ENCODE data around the gene SDK1. TPM values are rescaled to one million over a fixed set of nuclear protein-coding genes. Genes with fewer than 3 reads are reported as not detected.

Gene SDK1
- total and polyA plus RNA-seq, 2 of the 8 experiments (the other 6 are each of a cell fraction or from before 2014, with no cell fraction given): 3.3 to 7.2 TPM

DNA sequence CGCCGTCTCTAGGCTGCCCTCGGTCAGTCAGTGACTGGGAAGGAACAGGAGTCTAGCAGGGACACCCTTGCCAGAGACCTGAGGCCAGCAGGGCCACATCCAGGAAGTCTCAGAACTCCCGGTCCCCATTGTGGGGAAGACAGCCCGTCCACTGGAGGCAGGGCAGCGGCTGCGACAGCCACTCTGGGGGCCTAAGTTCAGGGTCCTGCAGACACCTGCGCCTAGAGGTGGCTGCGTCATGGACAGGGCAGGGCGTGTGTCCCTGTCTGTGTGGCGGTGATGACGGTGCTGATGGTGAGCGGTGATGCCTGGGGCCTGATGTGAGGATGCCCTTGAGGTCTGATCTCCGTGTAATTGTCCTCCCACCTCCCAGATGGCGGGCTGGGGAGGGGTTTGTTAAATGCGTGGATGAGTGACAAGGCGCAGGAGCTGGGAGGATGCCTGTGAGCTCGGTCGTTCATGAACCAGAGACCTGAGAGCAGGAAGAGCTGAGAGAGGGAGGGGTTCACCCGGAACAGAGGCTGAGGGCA lies 843.2 kb downstream of the SDK1 start (continued):
- TF ChIP-seq FOSL1 (IDR thresholded peaks at IDR 0.05; ENCODE audit: insufficient read depth, low read depth, low read length): no peak
- TF ChIP-seq EP300 (IDR thresholded peaks at IDR 0.05; ENCODE audit: borderline replicate concordance in 1 of 2, low read depth in 2 of 2, low read length in 2 of 2): no peak
- no peak for TF ChIP-seq EGR1 (IDR thresholded peaks at IDR 0.05; ENCODE audit: borderline replicate concordance, low read depth, low read length)
- no peak for TF ChIP-seq SIX5 (IDR thresholded peaks at IDR 0.05; ENCODE audit: low read depth, low read length)
- no peak for TF ChIP-seq POU5F1 (IDR thresholded peaks at IDR 0.05; ENCODE audit: low read depth, low read length)
